Smooth muscle cell (in vitro differentiated cells): ENCODE measurements around the gene C1QTNF5. TPM values are rescaled to one million over a fixed set of nuclear protein-coding genes. Genes with fewer than 3 reads are reported as not detected.

Experiments used
- DNase-seq: peaks from one replicate; lab custom pipeline; 2025; ENCODE audit not compliant: unreplicated experiment; lab: John Stamatoyannopoulos, UW
- H2AFZ ChIP-seq: fragments of 200-600 bp; sonication (generic); 2 replicates; pipeline ENCODE4 v1.6.0; 2016; ENCODE audit warnings: antibody characterized with exemption, low read depth, mild to moderate bottlenecking
- H3F3A ChIP-seq: fragments of 200-600 bp; sonication (generic); 2 replicates; pipeline ENCODE4 v1.6.0; 2017; ENCODE audit warnings: antibody characterized with exemption, low read depth
- H3K27ac ChIP-seq: fragments of 200-600 bp; sonication (generic); 2 replicates; pipeline ENCODE4 v1.5.1; 2016; ENCODE audit warnings: low read depth, mild to moderate bottlenecking
- H3K27me3 ChIP-seq: fragments of 200-600 bp; sonication (generic); 2 replicates; pipeline ENCODE4 v1.6.1; 2016; ENCODE audit warnings: low read depth, mild to moderate bottlenecking
- H3K36me3 ChIP-seq: fragments of 200-600 bp; sonication (generic); 2 replicates; pipeline ENCODE4 v1.5.1; 2016; ENCODE audit warnings: low read depth
- H3K4me1 ChIP-seq: fragments of 200-600 bp; sonication (generic); 2 replicates; pipeline ENCODE4 v1.5.1; 2016; ENCODE audit warnings: low read depth
- H3K4me2 ChIP-seq: fragments of 200-600 bp; sonication (generic); 2 replicates; pipeline ENCODE4 v1.6.0; 2016; ENCODE audit warnings: mild to moderate bottlenecking
- H3K4me3 ChIP-seq: fragments of 200-600 bp; sonication (generic); 2 replicates; pipeline ENCODE4 v1.5.1; 2016; ENCODE audit warnings: mild to moderate bottlenecking
- H3K79me2 ChIP-seq: fragments of 200-600 bp; sonication (generic); 2 replicates; pipeline ENCODE4 v1.6.0; 2016; ENCODE audit warnings: low read depth, mild to moderate bottlenecking
- H3K9ac ChIP-seq: fragments of 200-600 bp; sonication (generic); 2 replicates; pipeline ENCODE4 v1.6.0; 2016; ENCODE audit warnings: low read depth
- H3K9me3 ChIP-seq: fragments of 200-600 bp; sonication (generic); replicated peaks from 2 replicates; pipeline ENCODE4 v1.5.1; 2016; ENCODE audit warnings: low read depth
- H4K20me1 ChIP-seq: fragments of 200-600 bp; sonication (generic); 2 replicates; pipeline ENCODE4 v1.6.0; 2016; ENCODE audit warnings: low read depth
- WGBS: methylation state at CpG from one replicate; pipeline ENCODE4 v1.1.7; 2016; ENCODE audit warnings: low lambda C conversion rate; 5-methylcytosine and 5-hydroxymethylcytosine counted together
- polyA plus RNA-seq: library from polyadenylated mRNA; unstranded; fragments of >200 nt; fragmentation: Nextera tagmentation; extraction: Ambion mirVana; gene quantifications from 2 replicates; pipeline ENCODE4 v1.2.1, GENCODE V29; 2016
- total RNA-seq: library from RNA; depleted of rRNA; stranded (reverse); fragments of >200 nt; gene quantifications from 2 replicates; pipeline ENCODE4 v1.2.3, GENCODE V29; 2014
- TF ChIP-seq, protein P1 (sequence below): fragments of 200-600 bp; sonication (generic); IDR thresholded peaks from 2 replicates; pipeline ENCODE4 v1.5.1; 2017; ENCODE audit warnings: borderline replicate concordance, mild to moderate bottlenecking, antibody characterized with exemption; ENCODE audit not compliant: insufficient read depth, poor library complexity, severe bottlenecking

The C1QTNF5 gene
- total and polyA plus RNA-seq, 2 experiments from 2014 or later, result 7.0 to 7.2 TPM

DNA sequence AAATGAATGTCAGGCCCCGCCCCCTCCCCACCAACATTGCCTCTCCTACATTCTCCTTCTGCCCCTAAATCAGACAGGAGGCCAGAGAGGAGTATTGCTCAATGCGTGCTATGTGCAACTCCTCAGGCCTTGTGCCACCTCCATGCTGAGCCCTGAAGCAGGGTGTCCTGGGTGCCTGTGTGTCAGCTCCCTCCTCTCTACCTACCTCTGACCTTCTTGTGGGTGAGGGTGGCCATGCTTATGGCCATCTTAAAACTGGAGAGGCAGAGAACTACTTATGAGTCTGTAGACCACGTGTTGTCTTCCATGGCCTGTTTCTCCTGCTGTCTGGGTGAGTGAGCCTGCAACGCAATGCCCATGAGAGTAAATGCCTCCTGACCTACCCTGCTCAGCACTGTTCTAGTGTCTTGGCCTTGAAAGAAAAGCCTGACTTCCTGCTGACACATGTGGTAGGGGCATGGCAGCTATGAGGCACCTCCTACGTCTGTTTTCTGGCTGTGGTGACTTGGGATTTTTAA lies 34.3 kb downstream of the C1QTNF5 start:
- no peaks in the 10 kb centered on the region for H3F3A ChIP-seq
- H3K27me3 ChIP-seq, result no peaks in the 10 kb centered on the region
- H3K36me3 ChIP-seq, result no peaks in the 10 kb centered on the region
- 82% methylated on average over 5 of the region's 5 CpGs for WGBS
- H4K20me1 ChIP-seq, result no peaks in the 10 kb centered on the region
- no peak overlapping the region for H2AFZ ChIP-seq
- no peaks in the 10 kb centered on the region for H3K9me3 ChIP-seq
- H3K79me2 ChIP-seq, result no peaks in the 10 kb centered on the region
- peak overlapping the region; percentile 9 for H3K27ac ChIP-seq
- TF ChIP-seq, protein P1, sequence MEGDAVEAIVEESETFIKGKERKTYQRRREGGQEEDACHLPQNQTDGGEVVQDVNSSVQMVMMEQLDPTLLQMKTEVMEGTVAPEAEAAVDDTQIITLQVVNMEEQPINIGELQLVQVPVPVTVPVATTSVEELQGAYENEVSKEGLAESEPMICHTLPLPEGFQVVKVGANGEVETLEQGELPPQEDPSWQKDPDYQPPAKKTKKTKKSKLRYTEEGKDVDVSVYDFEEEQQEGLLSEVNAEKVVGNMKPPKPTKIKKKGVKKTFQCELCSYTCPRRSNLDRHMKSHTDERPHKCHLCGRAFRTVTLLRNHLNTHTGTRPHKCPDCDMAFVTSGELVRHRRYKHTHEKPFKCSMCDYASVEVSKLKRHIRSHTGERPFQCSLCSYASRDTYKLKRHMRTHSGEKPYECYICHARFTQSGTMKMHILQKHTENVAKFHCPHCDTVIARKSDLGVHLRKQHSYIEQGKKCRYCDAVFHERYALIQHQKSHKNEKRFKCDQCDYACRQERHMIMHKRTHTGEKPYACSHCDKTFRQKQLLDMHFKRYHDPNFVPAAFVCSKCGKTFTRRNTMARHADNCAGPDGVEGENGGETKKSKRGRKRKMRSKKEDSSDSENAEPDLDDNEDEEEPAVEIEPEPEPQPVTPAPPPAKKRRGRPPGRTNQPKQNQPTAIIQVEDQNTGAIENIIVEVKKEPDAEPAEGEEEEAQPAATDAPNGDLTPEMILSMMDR, result no peak
- H3K4me2 ChIP-seq, result no peak overlapping the region
- DNase-seq, result no peak
- peaks cover 14% of the 10 kb centered on the region for H3K4me1 ChIP-seq
- H3K4me3 ChIP-seq, result no peak overlapping the region
- H3K9ac ChIP-seq, result no peak overlapping the region

DNA sequence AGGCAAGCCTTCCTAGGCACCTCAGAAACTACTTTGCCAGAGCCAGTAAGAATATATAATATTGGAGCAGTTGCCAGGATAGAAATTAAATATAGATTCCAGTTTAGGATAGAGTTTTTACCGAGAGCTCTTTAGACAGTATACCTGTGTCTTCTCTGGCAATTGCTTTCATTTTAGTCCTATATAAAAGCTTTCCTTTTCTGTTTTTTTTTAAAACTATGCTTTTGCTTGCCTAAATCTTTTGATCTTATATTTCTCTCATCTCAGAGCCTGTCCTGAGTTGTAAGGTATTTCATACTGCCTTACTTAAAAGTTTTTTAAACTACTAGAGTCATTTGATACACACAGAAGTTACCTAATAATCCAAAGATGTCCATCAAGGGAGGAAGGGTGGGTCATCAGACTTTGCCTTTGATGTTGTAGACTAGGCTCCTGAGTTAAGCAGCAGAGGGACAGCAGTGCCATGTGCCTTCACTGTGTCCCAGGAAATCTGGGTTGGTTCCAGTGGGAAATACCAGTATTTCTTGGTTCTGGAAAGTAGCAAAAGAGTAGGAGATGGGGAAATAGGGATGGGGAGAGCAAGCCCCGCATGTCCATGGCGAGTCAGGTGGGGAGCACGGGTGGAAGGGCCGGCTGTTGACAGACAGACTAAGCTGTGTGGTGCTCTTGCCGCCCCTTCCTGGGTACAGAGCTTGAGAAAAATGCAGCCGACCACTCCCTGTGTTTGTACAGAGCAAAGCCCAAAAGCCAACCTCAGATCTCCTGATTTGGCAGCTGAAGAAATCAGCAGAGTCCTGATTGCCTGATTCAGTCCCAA lies 34.9 kb downstream of the C1QTNF5 start:
- Histone ChIP-seq H3K4me2 (no peak overlapping the region), H4K20me1 (no peaks in the 10 kb centered on the region), H3K9ac (no peak overlapping the region), H3K79me2 (no peaks in the 10 kb centered on the region), H3K27me3 (no peaks in the 10 kb centered on the region), H3F3A (no peaks in the 10 kb centered on the region), H3K4me3 (no peak overlapping the region), H2AFZ (no peak overlapping the region), H3K36me3 (no peaks in the 10 kb centered on the region), H3K27ac (no peak overlapping the region), H3K9me3 (no peaks in the 10 kb centered on the region), H3K4me1 (peaks cover 14% of the 10 kb centered on the region)
- WGBS, result 96% methylated on average over 7 of the region's 7 CpGs
- TF ChIP-seq, protein P1, result no peak
- no peak for DNase-seq

DNA sequence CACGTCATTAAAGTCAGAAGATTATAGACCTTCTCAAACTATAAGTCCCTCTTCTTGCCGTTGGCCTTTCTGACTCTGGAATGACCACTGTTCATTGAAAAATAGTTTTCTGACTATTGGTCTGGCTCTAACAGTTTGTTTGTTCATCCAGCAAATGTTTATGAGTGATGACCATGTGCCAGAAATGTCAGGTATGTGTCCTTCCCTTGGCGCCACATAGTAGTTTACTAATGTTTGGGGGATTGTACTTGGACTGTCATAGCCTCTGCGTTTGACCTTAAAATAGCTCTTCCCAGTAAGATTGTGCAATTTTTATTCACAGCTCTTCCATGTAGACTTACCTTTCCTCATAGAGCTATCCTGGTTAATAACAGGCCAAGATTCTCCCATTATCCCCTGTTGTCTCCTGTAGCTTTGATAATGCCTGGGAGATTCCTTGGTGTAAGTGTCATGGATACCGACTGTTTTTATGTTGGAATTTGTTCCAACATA lies 37.4 kb downstream of the C1QTNF5 start:
- H3K4me3 ChIP-seq, result no peak overlapping the region
- H3K4me2 ChIP-seq, result no peak overlapping the region
- H3K36me3 ChIP-seq, result peaks cover 8% of the 10 kb centered on the region
- no peaks in the 10 kb centered on the region for H3K27me3 ChIP-seq
- H3K9me3 ChIP-seq, result no peaks in the 10 kb centered on the region
- H2AFZ ChIP-seq, result no peak overlapping the region
- no peak for DNase-seq
- no peaks in the 10 kb centered on the region for H3F3A ChIP-seq
- no peaks in the 10 kb centered on the region for H4K20me1 ChIP-seq
- no peaks in the 10 kb centered on the region for H3K79me2 ChIP-seq
- H3K9ac ChIP-seq, result no peak overlapping the region
- no peak overlapping the region for H3K27ac ChIP-seq
- 94% methylated on average over 5 of the region's 5 CpGs for WGBS
- TF ChIP-seq, protein P1, result no peak
- H3K4me1 ChIP-seq, result peaks cover 14% of the 10 kb centered on the region
